Measurements from ENCODE around the gene GPSM1.

- TF ChIP-seq CTCF (IDR thresholded peaks at IDR 0.05; ENCODE audit: borderline replicate concordance, extremely low read depth, low read length, poor library complexity, severe bottlenecking) (no peak), EZH2 (IDR thresholded peaks at IDR 0.05; ENCODE audit: borderline replicate concordance, low read depth, low read length, severe bottlenecking) (no peak)
These were observed 44.7 kb downstream of the GPSM1 start for GRCh38 chr9:136372006-136372405.

All from DND-41 (cell line).